ENCODE results near the gene GPER1.
A peak's percentile ranks its signal among the peaks of the same experiment; 100 is the strongest.

The GPER1 gene

GRCh38 chr7:1064581-1064980, 23.3 kb upstream of the GPER1 start:
- H3K27me3 ChIP-seq (replicated peaks; ENCODE audit: control insufficient read depth, insufficient read depth, low read length), result no peaks in the 10 kb centered on the region
- DNase-seq (ENCODE audit: extremely low read depth, insufficient read length), result no peak
- H3K36me3 ChIP-seq (ENCODE audit: control insufficient read depth, insufficient read depth, low read length), result no peaks in the 10 kb centered on the region
- H3K4me3 ChIP-seq (replicated peaks; ENCODE audit: low read depth, low read length), result no peak overlapping the region
- TF ChIP-seq CTCF (IDR thresholded peaks at IDR 0.05; ENCODE audit: insufficient read depth, low read length, poor library complexity, severe bottlenecking), result no peak

GRCh38 chr7:1065263-1065584, 22.7 kb upstream of the GPER1 start:
- Histone ChIP-seq H3K27me3 (replicated peaks; ENCODE audit: control insufficient read depth, insufficient read depth, low read length) (no peaks in the 10 kb centered on the region), H3K4me3 (replicated peaks; ENCODE audit: low read depth, low read length) (no peak overlapping the region), H3K36me3 (ENCODE audit: control insufficient read depth, insufficient read depth, low read length) (no peaks in the 10 kb centered on the region)
- no peak for DNase-seq (ENCODE audit: extremely low read depth, insufficient read length)
- no peak for TF ChIP-seq CTCF (IDR thresholded peaks at IDR 0.05; ENCODE audit: insufficient read depth, low read length, poor library complexity, severe bottlenecking)

- TF ChIP-seq CTCF (IDR thresholded peaks at IDR 0.05; ENCODE audit: insufficient read depth, low read length, poor library complexity, severe bottlenecking), result peak; percentile 93
- DNase-seq (ENCODE audit: extremely low read depth, insufficient read length), result peak; percentile 74
- Histone ChIP-seq H3K36me3 (ENCODE audit: control insufficient read depth, insufficient read depth, low read length) (no peaks in the 10 kb centered on the region), H3K27me3 (replicated peaks; ENCODE audit: control insufficient read depth, insufficient read depth, low read length) (no peaks in the 10 kb centered on the region), H3K4me3 (replicated peaks; ENCODE audit: low read depth, low read length) (peak overlapping the region; percentile 31)
Measured at GRCh38 chr7:1065585-1066241, 22.2 kb upstream of the GPER1 start.

GRCh38 chr7:1066242-1066588, 21.7 kb upstream of the GPER1 start:
- DNase-seq (ENCODE audit: extremely low read depth, insufficient read length), result no peak
- TF ChIP-seq CTCF (IDR thresholded peaks at IDR 0.05; ENCODE audit: insufficient read depth, low read length, poor library complexity, severe bottlenecking), result no peak
- no peaks in the 10 kb centered on the region for H3K27me3 ChIP-seq (replicated peaks; ENCODE audit: control insufficient read depth, insufficient read depth, low read length)
- H3K4me3 ChIP-seq (replicated peaks; ENCODE audit: low read depth, low read length), result peak overlapping the region; percentile 25
- H3K36me3 ChIP-seq (ENCODE audit: control insufficient read depth, insufficient read depth, low read length), result no peaks in the 10 kb centered on the region

- H3K36me3 ChIP-seq (ENCODE audit: control insufficient read depth, insufficient read depth, low read length), result no peaks in the 10 kb centered on the region; the same call in 1 of the 2 replicates
- H3K4me3 ChIP-seq (replicated peaks; ENCODE audit: low read depth, low read length), result no peak overlapping the region
- H3K27me3 ChIP-seq (replicated peaks; ENCODE audit: control insufficient read depth, insufficient read depth, low read length), result no peaks in the 10 kb centered on the region
- DNase-seq (ENCODE audit: extremely low read depth, insufficient read length), result no peak
- TF ChIP-seq CTCF (IDR thresholded peaks at IDR 0.05; ENCODE audit: insufficient read depth, low read length, poor library complexity, severe bottlenecking), result no peak
Measured at GRCh38 chr7:1068013-1068412, 19.9 kb upstream of the GPER1 start.

- TF ChIP-seq CTCF (IDR thresholded peaks at IDR 0.05; ENCODE audit: insufficient read depth, low read length, poor library complexity, severe bottlenecking), result no peak
Measured at GRCh38 chr7:1068619-1069018, 19.3 kb upstream of the GPER1 start.

More at GRCh38 chr7:1068619-1069018, 19.3 kb upstream of the GPER1 start:
- no peaks in the 10 kb centered on the region; the same call in 1 of the 2 replicates for H3K36me3 ChIP-seq (ENCODE audit: control insufficient read depth, insufficient read depth, low read length)
- DNase-seq (ENCODE audit: extremely low read depth, insufficient read length), result no peak
- no peak overlapping the region for H3K4me3 ChIP-seq (replicated peaks; ENCODE audit: low read depth, low read length)
- no peaks in the 10 kb centered on the region for H3K27me3 ChIP-seq (replicated peaks; ENCODE audit: control insufficient read depth, insufficient read depth, low read length)

Measured in GM06990 (cell line).